HepG2 (cell line): Measurements from ENCODE around the gene FRAS1. TPM values are rescaled to one million over a fixed set of nuclear protein-coding genes. Genes with fewer than 3 reads are reported as not detected.

Source experiments
- JARID2 ChIP-seq: sonication (generic); formaldehyde crosslinking; IDR thresholded peaks from 2 replicates; pipeline ENCODE4 v1.8.1; 2023; ENCODE audit warnings: missing genetic modification reagents, inconsistent platforms; ENCODE audit not compliant: insufficient replicate concordance
- ZNF44 ChIP-seq: sonication (generic); formaldehyde crosslinking; IDR thresholded peaks from 2 replicates; pipeline ENCODE4 v1.5.1; 2020; ENCODE audit warnings: mild to moderate bottlenecking, missing genetic modification reagents
- ZNF619 ChIP-seq: sonication (generic); formaldehyde crosslinking; IDR thresholded peaks from 2 replicates; pipeline ENCODE4 v1.4.0; 2020; ENCODE audit warnings: mild to moderate bottlenecking, missing genetic modification reagents
- polyA plus RNA-seq, 8 experiments: library from polyadenylated mRNA; depleted of rRNA in 3 of 8; stranded (reverse) in 7 of 8; unstranded in 1 of 8; fragments of >200 nt; fragmentation: Illumina TruSeq in 4 of 8; extraction: Trizol in 4 of 8; gene quantifications; 2 replicates each; pipeline versions ENCODE4 v1.2.1 to v1.2.3, GENCODE V29; 2011 to 2016; ENCODE audit warnings: low read depth in 4 of 8, missing spikeins in 1 of 8, mixed read lengths in 1 of 8; ENCODE audit not compliant: insufficient read depth in 1 of 8
- total RNA-seq, 5 experiments: library from RNA; depleted of rRNA; stranded (reverse); fragments of >200 nt; fragmentation: Illumina TruSeq; extraction: Trizol; gene quantifications; 2 replicates each; pipeline ENCODE4 v1.2.3, GENCODE V29; 2016; ENCODE audit warnings: low read depth in 1 of 5
- TF ChIP-seq, protein P1 (sequence below): sonication (generic); formaldehyde crosslinking; IDR thresholded peaks from 2 replicates; pipeline ENCODE4 v1.5.0; 2020; ENCODE audit warnings: mild to moderate bottlenecking, missing genetic modification reagents, borderline replicate concordance
- TF ChIP-seq, protein P2 (sequence below): sonication (generic); formaldehyde crosslinking; IDR thresholded peaks from 2 replicates; pipeline ENCODE4 v1.4.0; 2020; ENCODE audit warnings: mild to moderate bottlenecking, low read depth, missing genetic modification reagents
- TF ChIP-seq, protein P3 (sequence below): sonication (generic); formaldehyde crosslinking; IDR thresholded peaks from 2 replicates; pipeline ENCODE4 v1.4.0; 2020; ENCODE audit warnings: missing genetic modification reagents

The FRAS1 gene
- total and polyA plus RNA-seq, 2 of the 13 experiments (the other 11 are each of a cell fraction or from before 2014, with no cell fraction given) = 22.5 to 31.6 TPM

DNA sequence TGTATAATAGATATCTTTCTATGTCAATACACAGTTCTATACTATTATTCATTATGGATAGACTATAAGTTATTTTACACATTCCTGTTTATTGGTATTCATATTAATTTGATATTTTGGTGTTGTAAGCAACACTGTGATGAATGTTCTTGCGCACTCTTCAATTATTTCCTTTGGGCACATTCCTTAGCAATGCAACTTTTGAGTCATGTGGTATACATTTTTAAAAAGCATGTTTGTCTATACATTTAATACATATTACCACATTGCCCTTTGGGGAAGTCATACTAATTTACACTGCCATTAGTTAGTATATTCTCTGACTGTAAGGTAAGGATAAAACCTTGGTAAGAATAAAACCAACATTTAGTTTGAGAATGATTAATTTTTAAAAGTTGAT lies 21.0 kb downstream of the FRAS1 start (continued):
- TF ChIP-seq, protein P1, sequence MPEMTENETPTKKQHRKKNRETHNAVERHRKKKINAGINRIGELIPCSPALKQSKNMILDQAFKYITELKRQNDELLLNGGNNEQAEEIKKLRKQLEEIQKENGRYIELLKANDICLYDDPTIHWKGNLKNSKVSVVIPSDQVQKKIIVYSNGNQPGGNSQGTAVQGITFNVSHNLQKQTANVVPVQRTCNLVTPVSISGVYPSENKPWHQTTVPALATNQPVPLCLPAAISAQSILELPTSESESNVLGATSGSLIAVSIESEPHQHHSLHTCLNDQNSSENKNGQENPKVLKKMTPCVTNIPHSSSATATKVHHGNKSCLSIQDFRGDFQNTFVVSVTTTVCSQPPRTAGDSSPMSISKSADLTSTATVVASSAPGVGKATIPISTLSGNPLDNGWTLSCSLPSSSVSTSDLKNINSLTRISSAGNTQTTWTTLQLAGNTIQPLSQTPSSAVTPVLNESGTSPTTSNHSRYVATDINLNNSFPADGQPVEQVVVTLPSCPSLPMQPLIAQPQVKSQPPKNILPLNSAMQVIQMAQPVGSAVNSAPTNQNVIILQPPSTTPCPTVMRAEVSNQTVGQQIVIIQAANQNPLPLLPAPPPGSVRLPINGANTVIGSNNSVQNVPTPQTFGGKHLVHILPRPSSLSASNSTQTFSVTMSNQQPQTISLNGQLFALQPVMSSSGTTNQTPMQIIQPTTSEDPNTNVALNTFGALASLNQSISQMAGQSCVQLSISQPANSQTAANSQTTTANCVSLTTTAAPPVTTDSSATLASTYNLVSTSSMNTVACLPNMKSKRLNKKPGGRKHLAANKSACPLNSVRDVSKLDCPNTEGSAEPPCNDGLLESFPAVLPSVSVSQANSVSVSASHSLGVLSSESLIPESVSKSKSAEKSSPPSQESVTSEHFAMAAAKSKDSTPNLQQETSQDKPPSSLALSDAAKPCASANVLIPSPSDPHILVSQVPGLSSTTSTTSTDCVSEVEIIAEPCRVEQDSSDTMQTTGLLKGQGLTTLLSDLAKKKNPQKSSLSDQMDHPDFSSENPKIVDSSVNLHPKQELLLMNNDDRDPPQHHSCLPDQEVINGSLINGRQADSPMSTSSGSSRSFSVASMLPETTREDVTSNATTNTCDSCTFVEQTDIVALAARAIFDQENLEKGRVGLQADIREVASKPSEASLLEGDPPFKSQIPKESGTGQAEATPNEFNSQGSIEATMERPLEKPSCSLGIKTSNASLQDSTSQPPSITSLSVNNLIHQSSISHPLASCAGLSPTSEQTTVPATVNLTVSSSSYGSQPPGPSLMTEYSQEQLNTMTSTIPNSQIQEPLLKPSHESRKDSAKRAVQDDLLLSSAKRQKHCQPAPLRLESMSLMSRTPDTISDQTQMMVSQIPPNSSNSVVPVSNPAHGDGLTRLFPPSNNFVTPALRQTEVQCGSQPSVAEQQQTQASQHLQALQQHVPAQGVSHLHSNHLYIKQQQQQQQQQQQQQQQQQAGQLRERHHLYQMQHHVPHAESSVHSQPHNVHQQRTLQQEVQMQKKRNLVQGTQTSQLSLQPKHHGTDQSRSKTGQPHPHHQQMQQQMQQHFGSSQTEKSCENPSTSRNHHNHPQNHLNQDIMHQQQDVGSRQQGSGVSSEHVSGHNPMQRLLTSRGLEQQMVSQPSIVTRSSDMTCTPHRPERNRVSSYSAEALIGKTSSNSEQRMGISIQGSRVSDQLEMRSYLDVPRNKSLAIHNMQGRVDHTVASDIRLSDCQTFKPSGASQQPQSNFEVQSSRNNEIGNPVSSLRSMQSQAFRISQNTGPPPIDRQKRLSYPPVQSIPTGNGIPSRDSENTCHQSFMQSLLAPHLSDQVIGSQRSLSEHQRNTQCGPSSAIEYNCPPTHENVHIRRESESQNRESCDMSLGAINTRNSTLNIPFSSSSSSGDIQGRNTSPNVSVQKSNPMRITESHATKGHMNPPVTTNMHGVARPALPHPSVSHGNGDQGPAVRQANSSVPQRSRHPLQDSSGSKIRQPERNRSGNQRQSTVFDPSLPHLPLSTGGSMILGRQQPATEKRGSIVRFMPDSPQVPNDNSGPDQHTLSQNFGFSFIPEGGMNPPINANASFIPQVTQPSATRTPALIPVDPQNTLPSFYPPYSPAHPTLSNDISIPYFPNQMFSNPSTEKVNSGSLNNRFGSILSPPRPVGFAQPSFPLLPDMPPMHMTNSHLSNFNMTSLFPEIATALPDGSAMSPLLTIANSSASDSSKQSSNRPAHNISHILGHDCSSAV = no peak
- TF ChIP-seq ZNF619 (CRISPR knock-in tag) = no peak
- TF ChIP-seq, protein P2, sequence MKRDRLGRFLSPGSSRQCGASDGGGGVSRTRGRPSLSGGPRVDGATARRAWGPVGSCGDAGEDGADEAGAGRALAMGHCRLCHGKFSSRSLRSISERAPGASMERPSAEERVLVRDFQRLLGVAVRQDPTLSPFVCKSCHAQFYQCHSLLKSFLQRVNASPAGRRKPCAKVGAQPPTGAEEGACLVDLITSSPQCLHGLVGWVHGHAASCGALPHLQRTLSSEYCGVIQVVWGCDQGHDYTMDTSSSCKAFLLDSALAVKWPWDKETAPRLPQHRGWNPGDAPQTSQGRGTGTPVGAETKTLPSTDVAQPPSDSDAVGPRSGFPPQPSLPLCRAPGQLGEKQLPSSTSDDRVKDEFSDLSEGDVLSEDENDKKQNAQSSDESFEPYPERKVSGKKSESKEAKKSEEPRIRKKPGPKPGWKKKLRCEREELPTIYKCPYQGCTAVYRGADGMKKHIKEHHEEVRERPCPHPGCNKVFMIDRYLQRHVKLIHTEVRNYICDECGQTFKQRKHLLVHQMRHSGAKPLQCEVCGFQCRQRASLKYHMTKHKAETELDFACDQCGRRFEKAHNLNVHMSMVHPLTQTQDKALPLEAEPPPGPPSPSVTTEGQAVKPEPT = no peak
- TF ChIP-seq JARID2 (CRISPR knock-in tag) = no peak
- no peak for TF ChIP-seq ZNF44 (CRISPR knock-in tag)
- TF ChIP-seq, protein P3, sequence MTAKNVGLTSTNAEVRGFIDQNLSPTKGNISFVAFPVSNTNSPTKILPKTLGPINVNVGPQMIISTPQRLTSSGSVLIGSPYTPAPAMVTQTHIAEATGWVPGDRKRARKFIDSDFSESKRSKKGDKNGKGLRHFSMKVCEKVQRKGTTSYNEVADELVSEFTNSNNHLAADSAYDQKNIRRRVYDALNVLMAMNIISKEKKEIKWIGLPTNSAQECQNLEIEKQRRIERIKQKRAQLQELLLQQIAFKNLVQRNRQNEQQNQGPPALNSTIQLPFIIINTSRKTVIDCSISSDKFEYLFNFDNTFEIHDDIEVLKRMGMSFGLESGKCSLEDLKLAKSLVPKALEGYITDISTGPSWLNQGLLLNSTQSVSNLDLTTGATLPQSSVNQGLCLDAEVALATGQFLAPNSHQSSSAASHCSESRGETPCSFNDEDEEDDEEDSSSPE = no peak
